GM06990 (cell line): ENCODE data around the gene ARHGAP15.
A peak's percentile ranks its signal among the peaks of the same experiment; 100 is the strongest.

Source experiments
- DNase-seq: peaks from one replicate; pipeline ENCODE4 v3.0.0-alpha.2; 2011; ENCODE audit not compliant: insufficient read length; ENCODE audit errors: extremely low read depth
- H3K27me3 ChIP-seq: replicated peaks from 2 replicates; pipeline ENCODE4 v1.6.0; 2011; ENCODE audit warnings: low read length; ENCODE audit not compliant: control insufficient read depth, insufficient read depth
- H3K36me3 ChIP-seq: 2 replicates; pipeline ENCODE4 v1.5.1; 2011; ENCODE audit warnings: low read length; ENCODE audit not compliant: control insufficient read depth, insufficient read depth
- H3K4me3 ChIP-seq: replicated peaks from 2 replicates; pipeline ENCODE4 v1.5.1; 2011; ENCODE audit warnings: low read depth, mild to moderate bottlenecking, control low read depth, low read length
- TF ChIP-seq, protein P1 (sequence below): IDR thresholded peaks from 2 replicates; pipeline ENCODE4 v1.5.1; 2011; ENCODE audit warnings: low read length, control low read depth, mild to moderate bottlenecking, inconsistent platforms; ENCODE audit not compliant: insufficient read depth, poor library complexity, severe bottlenecking

The ARHGAP15 gene

GRCh38 chr2:143499061-143499460 lies 369.8 kb downstream of the ARHGAP15 start:
- DNase-seq = no peak

DNA sequence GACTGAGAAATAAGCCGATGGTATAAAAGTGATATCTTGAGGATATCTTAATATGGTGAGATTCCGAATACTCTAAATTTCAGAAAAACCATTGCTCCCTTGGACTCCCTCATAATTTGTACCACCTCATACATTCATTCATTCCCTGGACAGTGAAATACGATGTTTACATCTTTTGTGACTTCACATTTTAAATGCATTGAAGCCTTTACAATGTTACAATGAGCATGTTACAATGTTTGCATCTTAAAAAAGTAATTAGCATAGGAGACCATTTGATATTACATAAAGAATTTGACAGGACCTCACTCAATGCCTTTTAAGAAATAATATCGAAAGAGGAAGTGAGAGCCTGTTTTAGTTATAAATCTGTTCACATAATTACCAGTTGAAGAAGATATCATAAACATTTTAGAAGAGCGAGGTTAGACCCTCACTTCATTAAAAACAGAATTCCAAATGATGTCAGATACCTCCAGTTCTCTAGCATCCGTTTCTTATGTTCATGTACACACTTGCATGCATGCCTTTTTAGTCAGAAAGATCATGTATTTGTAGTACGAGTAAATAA lies 372.0 kb downstream of the ARHGAP15 start:
- no peaks in the 10 kb centered on the region for H3K27me3 ChIP-seq
- DNase-seq = no peak
- TF ChIP-seq, protein P1, sequence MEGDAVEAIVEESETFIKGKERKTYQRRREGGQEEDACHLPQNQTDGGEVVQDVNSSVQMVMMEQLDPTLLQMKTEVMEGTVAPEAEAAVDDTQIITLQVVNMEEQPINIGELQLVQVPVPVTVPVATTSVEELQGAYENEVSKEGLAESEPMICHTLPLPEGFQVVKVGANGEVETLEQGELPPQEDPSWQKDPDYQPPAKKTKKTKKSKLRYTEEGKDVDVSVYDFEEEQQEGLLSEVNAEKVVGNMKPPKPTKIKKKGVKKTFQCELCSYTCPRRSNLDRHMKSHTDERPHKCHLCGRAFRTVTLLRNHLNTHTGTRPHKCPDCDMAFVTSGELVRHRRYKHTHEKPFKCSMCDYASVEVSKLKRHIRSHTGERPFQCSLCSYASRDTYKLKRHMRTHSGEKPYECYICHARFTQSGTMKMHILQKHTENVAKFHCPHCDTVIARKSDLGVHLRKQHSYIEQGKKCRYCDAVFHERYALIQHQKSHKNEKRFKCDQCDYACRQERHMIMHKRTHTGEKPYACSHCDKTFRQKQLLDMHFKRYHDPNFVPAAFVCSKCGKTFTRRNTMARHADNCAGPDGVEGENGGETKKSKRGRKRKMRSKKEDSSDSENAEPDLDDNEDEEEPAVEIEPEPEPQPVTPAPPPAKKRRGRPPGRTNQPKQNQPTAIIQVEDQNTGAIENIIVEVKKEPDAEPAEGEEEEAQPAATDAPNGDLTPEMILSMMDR = no peak
- H3K36me3 ChIP-seq = no peaks in the 10 kb centered on the region
- H3K4me3 ChIP-seq = no peak overlapping the region

More at GRCh38 chr2:143499061-143499460, 369.8 kb downstream of the ARHGAP15 start:
- H3K36me3 ChIP-seq = no peaks in the 10 kb centered on the region; the same call in 1 of the 2 replicates
- H3K4me3 ChIP-seq = no peak overlapping the region
- TF ChIP-seq, protein P1 = no peak
- H3K27me3 ChIP-seq = no peaks in the 10 kb centered on the region

DNA sequence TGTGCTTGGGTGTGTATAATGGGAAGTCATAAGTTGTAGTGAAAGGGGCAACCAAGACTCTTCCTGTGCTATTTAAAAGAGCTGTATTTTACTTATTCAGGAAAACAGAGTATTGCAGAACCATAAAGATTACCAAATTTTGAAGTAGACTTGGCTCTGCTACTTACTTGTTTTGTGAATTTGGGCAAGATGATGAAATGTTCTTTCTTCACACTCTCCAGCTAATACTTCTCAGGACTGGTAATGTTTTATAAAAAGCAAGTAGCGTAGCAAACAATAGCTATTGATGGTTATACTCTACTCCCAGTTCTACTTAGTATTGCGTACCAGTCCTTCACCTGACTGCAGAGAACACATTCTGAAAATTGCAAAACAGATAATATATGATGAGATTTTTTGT lies 374.1 kb downstream of the ARHGAP15 start:
- DNase-seq = no peak
- TF ChIP-seq, protein P1 = no peak
- Histone ChIP-seq H3K36me3 (no peaks in the 10 kb centered on the region), H3K27me3 (no peaks in the 10 kb centered on the region), H3K4me3 (no peak overlapping the region)

- H3K4me3 ChIP-seq = no peak overlapping the region
- no peaks in the 10 kb centered on the region for H3K27me3 ChIP-seq
- DNase-seq = no peak
- TF ChIP-seq, protein P1 = no peak
- no peaks in the 10 kb centered on the region for H3K36me3 ChIP-seq
These were observed 375.2 kb downstream of the ARHGAP15 start for GRCh38 chr2:143504397-143504796.

DNA sequence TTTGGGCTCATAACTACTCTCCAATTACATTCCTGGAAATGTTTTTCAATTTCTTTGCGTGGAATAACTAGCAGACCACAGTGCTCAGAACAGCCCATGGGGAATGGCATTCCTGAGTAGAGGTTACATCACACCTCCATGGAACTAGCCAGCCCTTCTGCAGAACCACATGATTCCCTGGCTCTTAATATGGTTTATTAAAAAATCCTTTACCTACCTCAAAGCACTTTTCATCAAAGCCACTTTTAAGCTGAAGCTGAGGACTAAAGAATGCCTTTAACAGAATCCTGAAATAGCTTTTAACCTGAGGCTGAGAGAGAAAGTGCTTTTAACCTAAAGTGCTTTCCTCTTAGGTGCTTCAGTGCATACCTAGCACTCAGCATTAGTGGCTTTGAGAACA lies 376.3 kb downstream of the ARHGAP15 start:
- TF ChIP-seq, protein P1 = no peak
- Histone ChIP-seq H3K27me3 (no peaks in the 10 kb centered on the region), H3K4me3 (no peak overlapping the region), H3K36me3 (no peaks in the 10 kb centered on the region)
- no peak for DNase-seq

- Histone ChIP-seq H3K36me3 (no peaks in the 10 kb centered on the region), H3K27me3 (no peaks in the 10 kb centered on the region), H3K4me3 (no peak overlapping the region)
- no peak for DNase-seq
- TF ChIP-seq, protein P1 = peak; percentile 75
These were observed 383.9 kb downstream of the ARHGAP15 start for GRCh38 chr2:143513081-143513480.
